ENCODE results near the gene NMRK2. TPM values are rescaled to one million over a fixed set of nuclear protein-coding genes. Genes with fewer than 3 reads are reported as not detected.

The NMRK2 gene
- total and polyA plus RNA-seq, 2 of the 13 experiments (the other 11 are each of a cell fraction or from before 2014, with no cell fraction given): not detected

DNA sequence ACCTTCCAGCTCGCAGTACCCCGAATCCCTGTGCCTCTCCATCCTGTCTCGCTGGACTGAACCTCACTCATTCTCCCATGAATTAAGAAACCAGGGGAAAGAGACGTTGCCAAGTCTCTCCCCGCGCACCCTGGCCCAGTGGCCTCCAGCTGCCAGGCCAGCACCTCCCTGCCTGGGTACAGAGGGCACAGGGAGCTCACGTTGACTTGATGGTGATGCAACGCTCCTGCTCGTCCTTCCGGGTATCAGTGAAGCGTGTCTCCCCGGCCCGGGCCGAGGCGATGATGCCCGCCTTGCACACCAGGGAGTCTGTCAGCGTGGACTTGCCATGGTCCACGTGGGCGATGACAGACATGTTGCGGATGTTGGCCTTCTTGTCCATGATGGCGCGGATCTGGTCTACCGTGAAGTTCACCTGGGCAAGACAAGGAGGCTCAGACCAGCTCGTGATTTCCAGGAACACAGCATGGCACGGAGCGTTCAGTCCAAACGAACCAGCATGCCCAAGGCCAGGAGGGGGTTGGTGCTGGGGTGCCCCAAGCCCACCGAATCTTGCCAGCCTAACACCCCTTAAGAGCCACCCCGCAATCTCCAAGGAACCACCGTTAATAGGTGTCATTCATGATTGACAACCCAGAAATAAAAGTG, 51.2 kb downstream of the NMRK2 start:
- Histone ChIP-seq H3K4me1 (ENCODE audit: insufficient read depth, low read length) (peaks cover 50% of the 10 kb centered on the region), H4K20me1 (ENCODE audit: insufficient read depth, low read length) (peaks cover 62% of the 10 kb centered on the region), H3K9ac (ENCODE audit: insufficient read depth, low read depth, low read length) (peak overlapping the region; percentile 99), H3K27me3 (ENCODE audit: control insufficient read depth in 1 of 2, insufficient read depth in 2 of 2, low read length in 2 of 2) (no peaks in the 10 kb centered on the region; a peak in 1 of 5 replicates), H3K4me2 (ENCODE audit: low read depth, low read length) (peak overlapping the region; percentile 99), H2AFZ (ENCODE audit: low read length) (no peak overlapping the region), H3K9me3 (ENCODE audit: low read length) (no peaks in the 10 kb centered on the region), H3K36me3 (replicated peaks in 1 of 2; ENCODE audit: control insufficient read depth in 1 of 2, insufficient read depth in 2 of 2, low read length in 2 of 2) (peaks cover 51 to 56% of the 10 kb centered on the region in 2 experiments), H3K79me2 (ENCODE audit: insufficient read depth, low read length) (peaks cover 50% of the 10 kb centered on the region), H3K27ac (ENCODE audit: extremely low read length, insufficient read depth, low read length) (peak overlapping the region; percentile 92), H3K4me3 (replicated peaks in 1 of 3; ENCODE audit: insufficient read depth in 1 of 3, low read depth in 2 of 3, low read length in 3 of 3) (peak overlapping the region; percentile 93 to 100 (median 95))
- intact Hi-C loops (cut with micrococcal nuclease; ENCODE audit: unreplicated experiment): no loop called here
- ATAC-seq (peak; percentile 3; the same call in 2 of the 3 replicates), DNase-seq (ENCODE audit: low spot score) (no peak), FAIRE-seq (no peak)
- BruUV-seq (replicated peaks): no TSS peak
- CTCF ChIA-PET (ENCODE audit: low intra/inter-chr PET ratio, low total read pairs): no interaction called here
- in situ Hi-C loops (cut with HindIII; ENCODE audit: extremely low pct_ligation_motif_present, low pct_unique_long_range_greater_than_20kb): no loop called here
- 26% methylated on average over 12 of the region's 30 CpGs for WGBS (ENCODE audit: low lambda C conversion rate)
- POLR2A ChIA-PET: interaction anchor here (1.2 to 7.4 kb wide), 3 partner anchors 13 to 79 kb away, joined by 4 to 118 read pairs (median 56); partner anchors contain the start of gene DAPK3
- TF ChIP-seq ZNF652 (CRISPR knock-in tag; IDR thresholded peaks at IDR 0.05; ENCODE audit: borderline replicate concordance, low read depth): no peak
- TF ChIP-seq MAF1 (CRISPR knock-in tag; IDR thresholded peaks at IDR 0.05; ENCODE audit: borderline replicate concordance): no peak
- TF ChIP-seq PITX1 (CRISPR knock-in tag; IDR thresholded peaks at IDR 0.05): no peak
- peak; percentile 52; the same call in 1 of the 2 replicates for TF ChIP-seq SALL1 (CRISPR knock-in tag; IDR thresholded peaks at IDR 0.05)
- no peak for TF ChIP-seq FOXJ3 (CRISPR knock-in tag; IDR thresholded peaks at IDR 0.05; ENCODE audit: borderline replicate concordance)
- no peak for TF ChIP-seq GLI4 (CRISPR knock-in tag; IDR thresholded peaks at IDR 0.05; ENCODE audit: borderline replicate concordance)
- no peak for TF ChIP-seq HHEX (CRISPR knock-in tag; IDR thresholded peaks at IDR 0.05)
- no peak for TF ChIP-seq ZNF724P (CRISPR knock-in tag; IDR thresholded peaks at IDR 0.05; ENCODE audit: borderline replicate concordance)
- no peak for TF ChIP-seq BATF2 (CRISPR knock-in tag; IDR thresholded peaks at IDR 0.05)
- TF ChIP-seq, protein P1, sequence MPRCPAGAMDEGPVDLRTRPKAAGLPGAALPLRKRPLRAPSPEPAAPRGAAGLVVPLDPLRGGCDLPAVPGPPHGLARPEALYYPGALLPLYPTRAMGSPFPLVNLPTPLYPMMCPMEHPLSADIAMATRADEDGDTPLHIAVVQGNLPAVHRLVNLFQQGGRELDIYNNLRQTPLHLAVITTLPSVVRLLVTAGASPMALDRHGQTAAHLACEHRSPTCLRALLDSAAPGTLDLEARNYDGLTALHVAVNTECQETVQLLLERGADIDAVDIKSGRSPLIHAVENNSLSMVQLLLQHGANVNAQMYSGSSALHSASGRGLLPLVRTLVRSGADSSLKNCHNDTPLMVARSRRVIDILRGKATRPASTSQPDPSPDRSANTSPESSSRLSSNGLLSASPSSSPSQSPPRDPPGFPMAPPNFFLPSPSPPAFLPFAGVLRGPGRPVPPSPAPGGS (CRISPR knock-in tag; IDR thresholded peaks at IDR 0.05): no peak
- no peak for TF ChIP-seq LCORL (IDR thresholded peaks at IDR 0.05)
- TF ChIP-seq LCORL (CRISPR knock-in tag; IDR thresholded peaks at IDR 0.05): no peak
- TF ChIP-seq FOXP1 (IDR thresholded peaks at IDR 0.05): no peak
- no peak for TF ChIP-seq FOXP1 (CRISPR knock-in tag; IDR thresholded peaks at IDR 0.05)
- TF ChIP-seq RARG (CRISPR knock-in tag; IDR thresholded peaks at IDR 0.05; ENCODE audit: low read depth): no peak
- no peak for TF ChIP-seq KDM1A (CRISPR knock-in tag; IDR thresholded peaks at IDR 0.05)
- no peak for TF ChIP-seq MAFK (conservative IDR thresholded peaks at IDR 0.05 in 1 of 2, IDR thresholded peaks at IDR 0.05 in 1 of 2; ENCODE audit: low read length in 2 of 2)
- no peak for TF ChIP-seq MIXL1 (CRISPR knock-in tag; IDR thresholded peaks at IDR 0.05)
- TF ChIP-seq ZNF574 (CRISPR knock-in tag; IDR thresholded peaks at IDR 0.05): no peak
